ENCODE measurements around the gene MTUS2.

Gene MTUS2

DNA sequence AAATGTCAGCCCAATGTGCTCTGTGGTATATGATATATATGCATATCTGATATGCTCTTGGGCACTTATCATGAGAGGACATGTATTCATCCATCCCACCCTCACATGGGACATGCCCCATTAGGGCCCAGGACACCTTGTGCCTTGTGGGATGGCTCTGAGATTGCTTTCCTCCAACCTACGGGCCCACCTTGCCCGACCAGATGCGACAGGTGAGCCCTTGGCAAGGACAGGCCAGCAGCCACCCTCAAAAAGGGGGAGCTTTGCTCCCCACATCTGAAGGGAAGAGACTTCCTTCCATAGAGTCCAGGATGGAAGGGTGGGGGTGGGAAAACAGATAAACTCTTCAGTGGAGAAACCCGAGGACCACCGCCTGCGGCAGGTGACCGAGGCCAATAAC is 716.7 kb downstream of the MTUS2 start:
- H3K27me3 ChIP-seq (ENCODE audit: insufficient read depth, insufficient read length) = no peaks in the 10 kb centered on the region
- TF ChIP-seq ZNF274 (IDR thresholded peaks at IDR 0.05; ENCODE audit: low read depth, low read length) = no peak
- TF ChIP-seq YY1 (IDR thresholded peaks at IDR 0.05; ENCODE audit: insufficient read depth, insufficient read length) = no peak
- no peak for TF ChIP-seq SUZ12 (IDR thresholded peaks at IDR 0.05; ENCODE audit: extremely low read depth, insufficient read depth, insufficient read length)
- no peak overlapping the region for H3K9ac ChIP-seq (ENCODE audit: insufficient read length, low read depth)
- no peak for DNase-seq (ENCODE audit: low read depth, low spot score)
- H3K36me3 ChIP-seq (ENCODE audit: insufficient read depth, insufficient read length, low read length) = peaks cover 27% of the 10 kb centered on the region
- no peak overlapping the region for H3K4me3 ChIP-seq (ENCODE audit: insufficient read length, low read depth)
- H3K9me3 ChIP-seq (ENCODE audit: insufficient read depth, low read length) = no peaks in the 10 kb centered on the region
- H3K4me1 ChIP-seq (ENCODE audit: insufficient read depth, insufficient read length) = peaks cover 6% of the 10 kb centered on the region

GRCh38 chr13:29537736-29538651 is 717.9 kb downstream of the MTUS2 start:
- Histone ChIP-seq H3K9me3 (ENCODE audit: insufficient read depth, low read length) (no peaks in the 10 kb centered on the region), H3K4me3 (ENCODE audit: insufficient read length, low read depth) (no peak overlapping the region), H3K36me3 (ENCODE audit: insufficient read depth, insufficient read length, low read length) (peaks cover 16% of the 10 kb centered on the region), H3K27me3 (ENCODE audit: insufficient read depth, insufficient read length) (no peaks in the 10 kb centered on the region), H3K4me1 (ENCODE audit: insufficient read depth, insufficient read length) (peaks cover 6% of the 10 kb centered on the region), H3K9ac (ENCODE audit: insufficient read length, low read depth) (no peak overlapping the region)
- TF ChIP-seq SUZ12 (IDR thresholded peaks at IDR 0.05; ENCODE audit: extremely low read depth, insufficient read depth, insufficient read length) = no peak
- TF ChIP-seq YY1 (IDR thresholded peaks at IDR 0.05; ENCODE audit: insufficient read depth, insufficient read length) = no peak
- TF ChIP-seq ZNF274 (IDR thresholded peaks at IDR 0.05; ENCODE audit: low read depth, low read length) = no peak
- no peak for DNase-seq (ENCODE audit: low read depth, low spot score)

- no peak overlapping the region for H3K4me3 ChIP-seq (ENCODE audit: insufficient read length, low read depth)
- H3K9ac ChIP-seq (ENCODE audit: insufficient read length, low read depth) = no peak overlapping the region
- peaks cover 6% of the 10 kb centered on the region for H3K4me1 ChIP-seq (ENCODE audit: insufficient read depth, insufficient read length)
- TF ChIP-seq SUZ12 (IDR thresholded peaks at IDR 0.05; ENCODE audit: extremely low read depth, insufficient read depth, insufficient read length) = no peak
- no peak for TF ChIP-seq YY1 (IDR thresholded peaks at IDR 0.05; ENCODE audit: insufficient read depth, insufficient read length)
- no peak for TF ChIP-seq ZNF274 (IDR thresholded peaks at IDR 0.05; ENCODE audit: low read depth, low read length)
- no peak for DNase-seq (ENCODE audit: low read depth, low spot score)
- H3K9me3 ChIP-seq (ENCODE audit: insufficient read depth, low read length) = no peaks in the 10 kb centered on the region
- H3K36me3 ChIP-seq (ENCODE audit: insufficient read depth, insufficient read length, low read length) = peaks cover 11% of the 10 kb centered on the region
- no peaks in the 10 kb centered on the region for H3K27me3 ChIP-seq (ENCODE audit: insufficient read depth, insufficient read length)
Measured at GRCh38 chr13:29538652-29539040, 718.5 kb downstream of the MTUS2 start.

GRCh38 chr13:29539856-29540255 is 719.7 kb downstream of the MTUS2 start:
- TF ChIP-seq YY1 (IDR thresholded peaks at IDR 0.05; ENCODE audit: insufficient read depth, insufficient read length) (no peak), ZNF274 (IDR thresholded peaks at IDR 0.05; ENCODE audit: low read depth, low read length) (no peak), SUZ12 (IDR thresholded peaks at IDR 0.05; ENCODE audit: extremely low read depth, insufficient read depth, insufficient read length) (no peak)
- peaks cover 8% of the 10 kb centered on the region for H3K36me3 ChIP-seq (ENCODE audit: insufficient read depth, insufficient read length, low read length)

GRCh38 chr13:29540334-29540733 is 720.2 kb downstream of the MTUS2 start:
- H3K4me3 ChIP-seq (ENCODE audit: insufficient read length, low read depth) = no peak overlapping the region
- peaks cover 12% of the 10 kb centered on the region for H3K36me3 ChIP-seq (ENCODE audit: insufficient read depth, insufficient read length, low read length)
- H3K27me3 ChIP-seq (ENCODE audit: insufficient read depth, insufficient read length) = no peaks in the 10 kb centered on the region
- no peak overlapping the region for H3K9ac ChIP-seq (ENCODE audit: insufficient read length, low read depth)
- peaks cover 6% of the 10 kb centered on the region for H3K4me1 ChIP-seq (ENCODE audit: insufficient read depth, insufficient read length)
- no peaks in the 10 kb centered on the region for H3K9me3 ChIP-seq (ENCODE audit: insufficient read depth, low read length)
- no peak for DNase-seq (ENCODE audit: low read depth, low spot score)
- TF ChIP-seq SUZ12 (IDR thresholded peaks at IDR 0.05; ENCODE audit: extremely low read depth, insufficient read depth, insufficient read length) (no peak), YY1 (IDR thresholded peaks at IDR 0.05; ENCODE audit: insufficient read depth, insufficient read length) (no peak), ZNF274 (IDR thresholded peaks at IDR 0.05; ENCODE audit: low read depth, low read length) (no peak)

More at GRCh38 chr13:29539856-29540255, 719.7 kb downstream of the MTUS2 start:
- H3K4me3 ChIP-seq (ENCODE audit: insufficient read length, low read depth) = no peak overlapping the region
- H3K27me3 ChIP-seq (ENCODE audit: insufficient read depth, insufficient read length) = no peaks in the 10 kb centered on the region
- H3K4me1 ChIP-seq (ENCODE audit: insufficient read depth, insufficient read length) = peaks cover 6% of the 10 kb centered on the region
- H3K9ac ChIP-seq (ENCODE audit: insufficient read length, low read depth) = no peak overlapping the region
- DNase-seq (ENCODE audit: low read depth, low spot score) = no peak
- H3K9me3 ChIP-seq (ENCODE audit: insufficient read depth, low read length) = no peaks in the 10 kb centered on the region

DNA sequence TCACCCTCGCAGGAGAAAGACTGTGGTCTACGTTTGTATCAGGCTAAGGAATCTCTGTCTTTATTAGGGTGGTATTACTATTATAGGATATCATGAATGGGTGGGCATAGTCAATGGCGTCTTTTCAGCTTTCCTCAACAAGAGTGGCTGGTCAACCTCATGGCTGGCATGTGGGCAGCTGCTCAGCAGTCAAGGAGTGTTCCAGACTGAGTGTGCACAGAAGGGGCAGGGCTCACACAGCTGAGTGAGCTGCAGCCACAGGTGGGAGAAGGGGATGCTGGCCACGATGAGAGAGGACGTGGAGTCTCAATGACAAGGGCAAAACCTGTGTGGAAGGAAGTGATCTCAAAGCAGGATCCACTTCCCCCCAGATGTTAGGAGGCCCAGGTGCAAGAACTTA is 720.7 kb downstream of the MTUS2 start:
- no peak for DNase-seq (ENCODE audit: low read depth, low spot score)
- no peak overlapping the region for H3K9ac ChIP-seq (ENCODE audit: insufficient read length, low read depth)
- H3K4me1 ChIP-seq (ENCODE audit: insufficient read depth, insufficient read length) = peaks cover 6% of the 10 kb centered on the region
- H3K27me3 ChIP-seq (ENCODE audit: insufficient read depth, insufficient read length) = no peaks in the 10 kb centered on the region
- no peak for TF ChIP-seq YY1 (IDR thresholded peaks at IDR 0.05; ENCODE audit: insufficient read depth, insufficient read length)
- TF ChIP-seq SUZ12 (IDR thresholded peaks at IDR 0.05; ENCODE audit: extremely low read depth, insufficient read depth, insufficient read length) = no peak
- TF ChIP-seq ZNF274 (IDR thresholded peaks at IDR 0.05; ENCODE audit: low read depth, low read length) = no peak
- H3K4me3 ChIP-seq (ENCODE audit: insufficient read length, low read depth) = no peak overlapping the region
- no peaks in the 10 kb centered on the region for H3K9me3 ChIP-seq (ENCODE audit: insufficient read depth, low read length)
- peaks cover 9% of the 10 kb centered on the region for H3K36me3 ChIP-seq (ENCODE audit: insufficient read depth, insufficient read length, low read length)

DNA sequence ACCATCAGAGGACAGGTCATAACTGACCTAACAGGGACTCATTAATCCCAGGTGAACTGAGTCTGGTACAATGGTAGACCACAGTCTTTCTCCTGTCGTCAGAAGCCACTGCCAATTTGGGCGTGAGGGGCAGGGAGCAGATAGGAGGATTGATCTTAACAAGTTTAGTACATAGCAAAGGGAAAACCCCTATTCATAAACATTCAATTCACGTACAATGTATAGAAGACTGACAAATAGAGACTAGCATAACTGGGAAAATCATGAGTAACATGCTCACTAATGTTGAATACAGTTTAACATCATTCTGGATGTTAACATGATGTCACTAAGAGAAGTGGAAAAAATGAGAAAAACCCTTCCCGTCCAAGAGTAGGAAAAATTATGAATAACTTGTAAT is 721.3 kb downstream of the MTUS2 start:
- H3K4me1 ChIP-seq (ENCODE audit: insufficient read depth, insufficient read length) = peaks cover 6% of the 10 kb centered on the region
- no peak for DNase-seq (ENCODE audit: low read depth, low spot score)
- H3K27me3 ChIP-seq (ENCODE audit: insufficient read depth, insufficient read length) = no peaks in the 10 kb centered on the region
- H3K36me3 ChIP-seq (ENCODE audit: insufficient read depth, insufficient read length, low read length) = peaks cover 4% of the 10 kb centered on the region
- no peak overlapping the region for H3K9ac ChIP-seq (ENCODE audit: insufficient read length, low read depth)
- no peaks in the 10 kb centered on the region for H3K9me3 ChIP-seq (ENCODE audit: insufficient read depth, low read length)
- TF ChIP-seq YY1 (IDR thresholded peaks at IDR 0.05; ENCODE audit: insufficient read depth, insufficient read length) (no peak), SUZ12 (IDR thresholded peaks at IDR 0.05; ENCODE audit: extremely low read depth, insufficient read depth, insufficient read length) (no peak), ZNF274 (IDR thresholded peaks at IDR 0.05; ENCODE audit: low read depth, low read length) (no peak)
- no peak overlapping the region for H3K4me3 ChIP-seq (ENCODE audit: insufficient read length, low read depth)
